ENCODE results near the gene RSPH3. TPM values are rescaled to one million over a fixed set of nuclear protein-coding genes. Genes with fewer than 3 reads are reported as not detected.

Gene RSPH3
- total and polyA plus RNA-seq, 2 of the 13 experiments (the other 11 are each of a cell fraction or from before 2014, with no cell fraction given) = 1.3 to 3.5 TPM

DNA sequence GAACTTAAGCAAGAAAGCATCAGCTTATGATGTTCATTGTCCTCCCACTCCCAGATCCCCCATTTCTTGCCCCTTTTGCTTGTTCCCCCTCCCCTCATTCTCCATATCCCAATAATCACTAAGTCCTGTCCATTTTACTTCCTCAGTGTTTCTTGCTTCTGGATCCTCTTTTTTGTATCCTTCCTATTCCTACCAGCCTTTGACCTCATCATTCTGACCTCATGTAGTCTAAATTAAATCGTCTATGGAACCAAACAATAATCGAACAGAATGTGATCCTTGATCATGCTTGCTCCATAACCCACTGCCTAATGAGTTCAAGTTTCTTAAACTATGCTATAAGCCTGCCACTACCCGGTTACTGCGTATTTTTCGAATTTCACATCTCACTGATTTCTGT, 5.4 kb upstream of the RSPH3 start (continued):
- TF ChIP-seq, protein P1, sequence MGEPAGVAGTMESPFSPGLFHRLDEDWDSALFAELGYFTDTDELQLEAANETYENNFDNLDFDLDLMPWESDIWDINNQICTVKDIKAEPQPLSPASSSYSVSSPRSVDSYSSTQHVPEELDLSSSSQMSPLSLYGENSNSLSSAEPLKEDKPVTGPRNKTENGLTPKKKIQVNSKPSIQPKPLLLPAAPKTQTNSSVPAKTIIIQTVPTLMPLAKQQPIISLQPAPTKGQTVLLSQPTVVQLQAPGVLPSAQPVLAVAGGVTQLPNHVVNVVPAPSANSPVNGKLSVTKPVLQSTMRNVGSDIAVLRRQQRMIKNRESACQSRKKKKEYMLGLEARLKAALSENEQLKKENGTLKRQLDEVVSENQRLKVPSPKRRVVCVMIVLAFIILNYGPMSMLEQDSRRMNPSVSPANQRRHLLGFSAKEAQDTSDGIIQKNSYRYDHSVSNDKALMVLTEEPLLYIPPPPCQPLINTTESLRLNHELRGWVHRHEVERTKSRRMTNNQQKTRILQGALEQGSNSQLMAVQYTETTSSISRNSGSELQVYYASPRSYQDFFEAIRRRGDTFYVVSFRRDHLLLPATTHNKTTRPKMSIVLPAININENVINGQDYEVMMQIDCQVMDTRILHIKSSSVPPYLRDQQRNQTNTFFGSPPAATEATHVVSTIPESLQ (CRISPR knock-in tag; conservative IDR thresholded peaks at IDR 0.05) = no peak
- TF ChIP-seq ZKSCAN8 (CRISPR knock-in tag; IDR thresholded peaks at IDR 0.05; ENCODE audit: borderline replicate concordance) (no peak), POGK (CRISPR knock-in tag; conservative IDR thresholded peaks at IDR 0.05) (no peak), KLF13 (CRISPR knock-in tag; IDR thresholded peaks at IDR 0.05) (no peak), ZMAT5 (CRISPR knock-in tag; IDR thresholded peaks at IDR 0.05; ENCODE audit: borderline replicate concordance, low read depth) (no peak)

- TF ChIP-seq U2AF2 (IDR thresholded peaks at IDR 0.05; ENCODE audit: low read depth, low read length) (no peak), NFKBIZ (CRISPR knock-in tag; IDR thresholded peaks at IDR 0.05) (no peak), ZNF333 (CRISPR knock-in tag; IDR thresholded peaks at IDR 0.05; ENCODE audit: borderline replicate concordance) (no peak), IRF9 (CRISPR knock-in tag; IDR thresholded peaks at IDR 0.05; ENCODE audit: borderline replicate concordance) (no peak), SRF (IDR thresholded peaks at IDR 0.05; ENCODE audit: low read depth, low read length) (no peak), BORCS8-MEF2B (CRISPR knock-in tag; IDR thresholded peaks at IDR 0.05) (no peak), MBNL3 (CRISPR knock-in tag; conservative IDR thresholded peaks at IDR 0.05) (no peak), SMYD3 (CRISPR knock-in tag; IDR thresholded peaks at IDR 0.05) (no peak), ZNF660 (CRISPR knock-in tag; IDR thresholded peaks at IDR 0.05; ENCODE audit: borderline replicate concordance, low read depth) (no peak), XRCC5 (optimal IDR thresholded peaks at IDR 0.05; ENCODE audit: low read length) (no peak), ZSCAN5A (CRISPR knock-in tag; IDR thresholded peaks at IDR 0.05; ENCODE audit: borderline replicate concordance) (no peak)
- Histone ChIP-seq H3K27ac (ENCODE audit: extremely low read length, insufficient read depth, low read length) (no peak overlapping the region), H3K4me1 (ENCODE audit: insufficient read depth, low read length) (peaks cover 20% of the 10 kb centered on the region), H3K4me2 (ENCODE audit: low read depth, low read length) (no peak overlapping the region), H3K9me3 (ENCODE audit: low read length) (no peaks in the 10 kb centered on the region), H3K27me3 (ENCODE audit: control insufficient read depth in 1 of 2, insufficient read depth in 2 of 2, low read length in 2 of 2) (no peaks in the 10 kb centered on the region), H3K9ac (ENCODE audit: insufficient read depth, low read depth, low read length) (no peak overlapping the region), H4K20me1 (ENCODE audit: insufficient read depth, low read length) (no peaks in the 10 kb centered on the region), H3K4me3 (replicated peaks in 1 of 3; ENCODE audit: insufficient read depth in 1 of 3, low read depth in 2 of 3, low read length in 3 of 3) (no peak overlapping the region), H3K79me2 (ENCODE audit: insufficient read depth, low read length) (no peaks in the 10 kb centered on the region), H3K36me3 (replicated peaks in 1 of 2; ENCODE audit: control insufficient read depth in 1 of 2, insufficient read depth in 2 of 2, low read length in 2 of 2) (no peaks in the 10 kb centered on the region), H2AFZ (ENCODE audit: low read length) (no peak overlapping the region)
- FAIRE-seq (no peak), DNase-seq (ENCODE audit: low spot score) (no peak), ATAC-seq (no peak)
- in situ Hi-C loops (cut with HindIII; ENCODE audit: extremely low pct_ligation_motif_present, low pct_unique_long_range_greater_than_20kb) = no loop called here
- intact Hi-C loops (cut with micrococcal nuclease; ENCODE audit: unreplicated experiment) = no loop called here
- WGBS (ENCODE audit: low lambda C conversion rate) = 57% methylated on average over 3 of the region's 3 CpGs
- no TSS peak for BruUV-seq (replicated peaks)
- ChIA-PET CTCF (ENCODE audit: low intra/inter-chr PET ratio, low total read pairs) (no interaction called here), POLR2A (no interaction called here)
Observed at GRCh38 chr6:159004592-159004991, 4.6 kb upstream of the RSPH3 start.
